Prostate gland (tissue), 1 donor: ENCODE data around the gene NPIPA5.
"Not testable (repeated sequence)": the region's sequence is repeated elsewhere in the genome, so short reads cannot be mapped to it uniquely, and the experiment has no call there.

Experiments
- POLR2A ChIP-seq: fragments of 450-650 bp; IDR thresholded peaks from one replicate; pipeline ENCODE4 v1.6.1; 2016; ENCODE audit warnings: antibody characterized with exemption, mild to moderate bottlenecking
- POLR2AphosphoS5 ChIP-seq: sonication (generic); formaldehyde crosslinking; IDR thresholded peaks from one replicate; pipeline ENCODE4 v1.6.1; 2017; ENCODE audit warnings: antibody characterized with exemption

DNA sequence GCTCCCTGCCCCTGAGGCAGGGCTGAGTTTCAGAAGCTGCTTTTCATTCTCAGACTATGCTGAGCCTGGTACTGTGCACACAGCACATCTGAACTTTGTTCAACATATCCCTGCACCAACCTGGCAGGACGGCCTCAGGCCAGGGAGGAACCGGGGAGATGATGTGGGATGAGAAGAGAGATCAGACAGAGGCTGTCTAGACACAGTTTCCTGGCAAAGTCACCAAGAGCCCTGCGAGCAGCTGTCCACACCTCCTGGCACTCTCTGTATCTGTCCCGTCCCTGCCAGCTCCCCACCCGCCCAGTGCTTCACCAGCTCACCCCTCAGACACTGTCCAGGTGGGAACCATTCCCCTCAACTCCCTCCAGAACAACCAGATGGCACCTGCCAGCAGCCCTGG, 39.1 kb downstream of the NPIPA5 start:
- not testable (repeated sequence) for TF ChIP-seq POLR2AphosphoS5, POLR2A
